Fibroblast of pulmonary artery (primary cell): ENCODE data around the gene COL4A1.

Experiments
- DNase-seq: peaks from one replicate; pipeline ENCODE4 v3.0.0-alpha.2; 2010; ENCODE audit warnings: low read depth
- H3K4me3 ChIP-seq: replicated peaks from 2 replicates; pipeline ENCODE4 v1.5.1; 2011; ENCODE audit warnings: low read depth, mild to moderate bottlenecking, control low read depth, low read length, moderate library complexity
- CTCF ChIP-seq: IDR thresholded peaks from 2 replicates; pipeline ENCODE4 v1.5.1; 2011; ENCODE audit warnings: mild to moderate bottlenecking, control low read depth, low read length, inconsistent platforms; ENCODE audit errors: missing control alignments

The COL4A1 gene

GRCh38 chr13:110275931-110276552 lies 30.9 kb downstream of the COL4A1 start:
- TF ChIP-seq CTCF: no peak
- H3K4me3 ChIP-seq: no peak overlapping the region
- DNase-seq: no peak

GRCh38 chr13:110274687-110275086 lies 32.3 kb downstream of the COL4A1 start:
- DNase-seq: no peak
- peak; percentile 29 for TF ChIP-seq CTCF
- H3K4me3 ChIP-seq: no peak overlapping the region

GRCh38 chr13:110273254-110273653 lies 33.7 kb downstream of the COL4A1 start:
- no peak for DNase-seq
- TF ChIP-seq CTCF: no peak
- H3K4me3 ChIP-seq: no peak overlapping the region

- H3K4me3 ChIP-seq: no peak overlapping the region
- no peak for TF ChIP-seq CTCF
- DNase-seq: no peak
These were observed 34.3 kb downstream of the COL4A1 start for GRCh38 chr13:110272651-110273050.

- DNase-seq: no peak
- no peak for TF ChIP-seq CTCF
- no peak overlapping the region for H3K4me3 ChIP-seq
These were observed 34.7 kb downstream of the COL4A1 start for GRCh38 chr13:110272227-110272626.

- no peak overlapping the region for H3K4me3 ChIP-seq
- no peak for TF ChIP-seq CTCF
- DNase-seq: no peak
These were observed 35.6 kb downstream of the COL4A1 start for GRCh38 chr13:110271313-110271712.

GRCh38 chr13:110270507-110270906 lies 36.5 kb downstream of the COL4A1 start:
- DNase-seq: no peak
- no peak overlapping the region for H3K4me3 ChIP-seq
- no peak for TF ChIP-seq CTCF
